HFFc6 (cell line): ENCODE data around the gene EVC2. TPM values are rescaled to one million over a fixed set of nuclear protein-coding genes. Genes with fewer than 3 reads are reported as not detected.

Experiments used
- DNase-seq: peaks from one replicate; pipeline ENCODE4 v3.0.0-alpha.2; 2018
- H3K27ac Mint-ChIP-seq: 2 replicates; pipeline ENCODE4 v1.8.0; 2020; ENCODE audit warnings: mild to moderate bottlenecking, mixed read lengths
- H3K27me3 Mint-ChIP-seq: 2 replicates; pipeline ENCODE4 v1.8.0; 2021; ENCODE audit warnings: mild to moderate bottlenecking, moderate library complexity, mixed read lengths; ENCODE audit not compliant: insufficient read depth
- H3K36me3 Mint-ChIP-seq: 2 replicates; pipeline ENCODE4 v1.8.0; 2021; ENCODE audit warnings: low read depth, mixed read lengths
- H3K4me1 Mint-ChIP-seq: 2 replicates; pipeline ENCODE4 v1.8.0; 2020; ENCODE audit warnings: low read depth, mixed read lengths
- H3K4me3 Mint-ChIP-seq: 2 replicates; pipeline ENCODE4 v1.8.0; 2020; ENCODE audit warnings: mild to moderate bottlenecking, moderate library complexity, mixed read lengths
- H3K9me3 Mint-ChIP-seq: 2 replicates; pipeline ENCODE4 v1.8.0; 2020; ENCODE audit warnings: mild to moderate bottlenecking, mixed read lengths
- total RNA-seq, 6 experiments: library from RNA; stranded (reverse); fragmentation: NEBNext Ultra II Directional; extraction: Animal tissue kit (Norgen Biotek cat#: 25700); gene quantifications; 2 replicates in 1 of 6; 3 replicates in 5 of 6; pipeline ENCODE4 v1.2.3, GENCODE V29; 2021
- TF ChIP-seq, protein P1 (sequence below): fragments of 200-600 bp; sonication (generic); IDR thresholded peaks from 2 replicates; pipeline ENCODE4 v1.5.0; 2021; ENCODE audit warnings: antibody characterized with exemption, mild to moderate bottlenecking

EVC2 gene
- total RNA-seq, 6 experiments from 2014 or later: 3.0 to 4.1 (median 3.8) TPM

DNA sequence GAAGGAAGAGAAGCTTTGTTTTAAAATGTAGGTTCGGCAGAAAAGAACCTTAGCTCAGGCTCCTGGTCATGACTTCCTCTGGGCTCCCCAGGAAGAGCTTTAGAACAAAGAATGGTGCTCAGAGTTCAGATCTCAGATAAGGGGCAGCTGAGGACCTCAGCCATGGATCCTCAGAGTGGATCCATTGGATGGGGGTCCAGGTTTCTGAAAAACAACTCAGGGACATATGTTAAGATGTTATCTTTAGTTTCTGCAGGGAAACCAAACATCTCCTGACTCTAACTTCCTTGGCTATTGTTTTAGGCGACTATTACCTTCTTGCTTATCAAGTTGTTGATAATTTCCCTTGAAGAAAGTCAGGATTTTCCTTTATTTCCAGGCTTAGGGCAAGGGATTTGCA is 8.0 kb upstream of the EVC2 start:
- DNase-seq: no peak
- Mint-ChIP-seq H3K27me3 (peaks cover 1% of the 10 kb centered on the region), H3K9me3 (peaks cover 7% of the 10 kb centered on the region), H3K36me3 (peaks cover 55% of the 10 kb centered on the region), H3K4me3 (no peak overlapping the region), H3K4me1 (peaks cover 83% of the 10 kb centered on the region), H3K27ac (no peak overlapping the region)
- TF ChIP-seq, protein P1, sequence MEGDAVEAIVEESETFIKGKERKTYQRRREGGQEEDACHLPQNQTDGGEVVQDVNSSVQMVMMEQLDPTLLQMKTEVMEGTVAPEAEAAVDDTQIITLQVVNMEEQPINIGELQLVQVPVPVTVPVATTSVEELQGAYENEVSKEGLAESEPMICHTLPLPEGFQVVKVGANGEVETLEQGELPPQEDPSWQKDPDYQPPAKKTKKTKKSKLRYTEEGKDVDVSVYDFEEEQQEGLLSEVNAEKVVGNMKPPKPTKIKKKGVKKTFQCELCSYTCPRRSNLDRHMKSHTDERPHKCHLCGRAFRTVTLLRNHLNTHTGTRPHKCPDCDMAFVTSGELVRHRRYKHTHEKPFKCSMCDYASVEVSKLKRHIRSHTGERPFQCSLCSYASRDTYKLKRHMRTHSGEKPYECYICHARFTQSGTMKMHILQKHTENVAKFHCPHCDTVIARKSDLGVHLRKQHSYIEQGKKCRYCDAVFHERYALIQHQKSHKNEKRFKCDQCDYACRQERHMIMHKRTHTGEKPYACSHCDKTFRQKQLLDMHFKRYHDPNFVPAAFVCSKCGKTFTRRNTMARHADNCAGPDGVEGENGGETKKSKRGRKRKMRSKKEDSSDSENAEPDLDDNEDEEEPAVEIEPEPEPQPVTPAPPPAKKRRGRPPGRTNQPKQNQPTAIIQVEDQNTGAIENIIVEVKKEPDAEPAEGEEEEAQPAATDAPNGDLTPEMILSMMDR: no peak

GRCh38 chr4:5715357-5715756 is 7.0 kb upstream of the EVC2 start:
- no peak for DNase-seq
- Mint-ChIP-seq H3K36me3 (peaks cover 47% of the 10 kb centered on the region), H3K4me1 (peaks cover 79% of the 10 kb centered on the region), H3K27ac (no peak overlapping the region), H3K4me3 (no peak overlapping the region), H3K27me3 (peaks cover 3% of the 10 kb centered on the region), H3K9me3 (peaks cover 7% of the 10 kb centered on the region)
- TF ChIP-seq, protein P1: no peak

GRCh38 chr4:5713861-5714260 is 5.5 kb upstream of the EVC2 start:
- H3K4me1 Mint-ChIP-seq: peaks cover 73% of the 10 kb centered on the region
- TF ChIP-seq, protein P1: no peak
- peak overlapping the region; percentile 36; the same call in 1 of the 2 replicates for H3K4me3 Mint-ChIP-seq
- H3K9me3 Mint-ChIP-seq: peaks cover 7% of the 10 kb centered on the region
- no peak for DNase-seq
- H3K27me3 Mint-ChIP-seq: peaks cover 3% of the 10 kb centered on the region
- peak overlapping the region; percentile 63 for H3K27ac Mint-ChIP-seq
- peaks cover 44% of the 10 kb centered on the region for H3K36me3 Mint-ChIP-seq

- Mint-ChIP-seq H3K36me3 (peaks cover 38% of the 10 kb centered on the region), H3K4me1 (peaks cover 64% of the 10 kb centered on the region), H3K27me3 (peaks cover 3% of the 10 kb centered on the region), H3K9me3 (peaks cover 7% of the 10 kb centered on the region), H3K4me3 (peak overlapping the region; percentile 94), H3K27ac (peak overlapping the region; percentile 93)
- TF ChIP-seq, protein P1: no peak
- no peak for DNase-seq
Measured at GRCh38 chr4:5712931-5713330, 4.6 kb upstream of the EVC2 start.

- Mint-ChIP-seq H3K4me3 (peak overlapping the region; percentile 94), H3K4me1 (peaks cover 63% of the 10 kb centered on the region), H3K27me3 (peaks cover 3% of the 10 kb centered on the region), H3K27ac (peak overlapping the region; percentile 93), H3K36me3 (peaks cover 34% of the 10 kb centered on the region), H3K9me3 (peaks cover 7% of the 10 kb centered on the region)
- TF ChIP-seq, protein P1: no peak
- peak; percentile 85 for DNase-seq
Measured at GRCh38 chr4:5712517-5712916, 4.2 kb upstream of the EVC2 start.
